HG02798 (cell line): Measurements from ENCODE around the gene KIF26A.

ENCODE experiments used
- ATAC-seq: cut with Tn5 transposase; IDR thresholded peaks from one replicate; pipeline ENCODE4 v1.9.1; 2021; ENCODE audit warnings: mild to moderate bottlenecking; ENCODE audit not compliant: unreplicated experiment, poor library complexity

KIF26A gene

GRCh38 chr14:104138098-104138717 lies at the start of gene KIF26A:
TSS of gene KIF26A (plus strand) at chr14:104138587. CDS start at chr14:104138723, 136 bp downstream.
- ATAC-seq = no peak

- ATAC-seq = no peak
These were observed 48.2 kb upstream of the KIF26A start for GRCh38 chr14:104090071-104090748.

- ATAC-seq = no peak
These were observed 47.1 kb upstream of the KIF26A start for GRCh38 chr14:104091061-104091926.

- ATAC-seq = no peak
These were observed 46.2 kb upstream of the KIF26A start for GRCh38 chr14:104091927-104092771.

- no peak for ATAC-seq
These were observed 45.4 kb upstream of the KIF26A start for GRCh38 chr14:104092931-104093365.

- no peak for ATAC-seq
These were observed 44.9 kb upstream of the KIF26A start for GRCh38 chr14:104093366-104094055.

- no peak for ATAC-seq
These were observed 44.2 kb upstream of the KIF26A start for GRCh38 chr14:104094056-104094708.

- ATAC-seq = no peak
These were observed 43.5 kb upstream of the KIF26A start for GRCh38 chr14:104094709-104095425.

GRCh38 chr14:104095426-104096310 lies 42.7 kb upstream of the KIF26A start:
- no peak for ATAC-seq

- no peak for ATAC-seq
These were observed 42.1 kb upstream of the KIF26A start for GRCh38 chr14:104096318-104096717.

- no peak for ATAC-seq
These were observed 41.4 kb upstream of the KIF26A start for GRCh38 chr14:104096751-104097700.

GRCh38 chr14:104098272-104099095 lies 39.9 kb upstream of the KIF26A start:
- ATAC-seq = no peak

- ATAC-seq = no peak
These were observed 39.0 kb upstream of the KIF26A start for GRCh38 chr14:104099096-104100041.
